HepG2 (cell line): ENCODE results near the gene C20orf204. TPM values are rescaled to one million over a fixed set of nuclear protein-coding genes. Genes with fewer than 3 reads are reported as not detected.

Source experiments
- AGO2 ChIP-seq: fragments of 200-400 bp; formaldehyde crosslinking; optimal IDR thresholded peaks from 2 replicates; pipeline ENCODE3; 2017; ENCODE audit warnings: mild to moderate bottlenecking, low read depth, low read length, moderate library complexity
- BRCA1 ChIP-seq: sonication (generic); formaldehyde crosslinking; IDR thresholded peaks from 2 replicates; pipeline ENCODE4 v1.4.0; 2020; ENCODE audit warnings: missing genetic modification reagents
- HNRNPLL ChIP-seq: fragments of 200-400 bp; formaldehyde crosslinking; IDR thresholded peaks from 2 replicates; pipeline ENCODE4 v1.6.1; 2017; ENCODE audit warnings: mild to moderate bottlenecking, low read depth, low read length; ENCODE audit not compliant: poor library complexity, severe bottlenecking
- KDM4B ChIP-seq: sonication (generic); formaldehyde crosslinking; IDR thresholded peaks from 2 replicates; pipeline ENCODE4 v1.4.0; 2020; ENCODE audit warnings: missing genetic modification reagents
- MYC ChIP-seq: sonication (generic); formaldehyde crosslinking; IDR thresholded peaks from 2 replicates; pipeline ENCODE4 v1.9.0; 2021; ENCODE audit warnings: missing genetic modification reagents, borderline replicate concordance
- NKX3-1 ChIP-seq: sonication (generic); formaldehyde crosslinking; IDR thresholded peaks from 2 replicates; pipeline ENCODE4 v1.5.0; 2020; ENCODE audit warnings: missing genetic modification reagents
- PCBP1 ChIP-seq: fragments of 200-400 bp; formaldehyde crosslinking; IDR thresholded peaks from 2 replicates; pipeline ENCODE4 v1.6.1; 2017; ENCODE audit warnings: mild to moderate bottlenecking, low read depth, low read length, borderline replicate concordance
- POLR2G ChIP-seq: fragments of 200-400 bp; formaldehyde crosslinking; IDR thresholded peaks from 2 replicates; pipeline ENCODE4 v1.6.1; 2018; ENCODE audit warnings: mild to moderate bottlenecking, low read depth, low read length, moderate library complexity
- RBM22 ChIP-seq: fragments of 200-400 bp; formaldehyde crosslinking; optimal IDR thresholded peaks from 2 replicates; pipeline ENCODE3; 2017; ENCODE audit warnings: mild to moderate bottlenecking, low read length, moderate library complexity
- SP140L ChIP-seq: sonication (generic); formaldehyde crosslinking; IDR thresholded peaks from 2 replicates; pipeline ENCODE4 v1.4.0; 2020; ENCODE audit warnings: missing genetic modification reagents, borderline replicate concordance
- SRY ChIP-seq: sonication (generic); formaldehyde crosslinking; IDR thresholded peaks from 2 replicates; pipeline ENCODE4 v1.8.0; 2022; ENCODE audit warnings: mild to moderate bottlenecking, missing genetic modification reagents
- YEATS2 ChIP-seq: sonication (generic); formaldehyde crosslinking; IDR thresholded peaks from 2 replicates; pipeline ENCODE4 v1.4.0; 2020; ENCODE audit warnings: missing genetic modification reagents, borderline replicate concordance
- ZNF180 ChIP-seq: sonication (generic); formaldehyde crosslinking; IDR thresholded peaks from 2 replicates; pipeline ENCODE4 v1.4.0; 2020; ENCODE audit warnings: low read depth, missing genetic modification reagents, borderline replicate concordance
- ZNF678 ChIP-seq: sonication (generic); formaldehyde crosslinking; IDR thresholded peaks from 2 replicates; pipeline ENCODE4 v1.4.0; 2020; ENCODE audit warnings: mild to moderate bottlenecking, missing genetic modification reagents
- polyA plus RNA-seq, 8 experiments: library from polyadenylated mRNA; depleted of rRNA in 3 of 8; stranded (reverse) in 7 of 8; unstranded in 1 of 8; fragments of >200 nt; fragmentation: Illumina TruSeq in 4 of 8; extraction: Trizol in 4 of 8; gene quantifications; 2 replicates each; pipeline versions ENCODE4 v1.2.1 to v1.2.3, GENCODE V29; 2011 to 2016; ENCODE audit warnings: low read depth in 4 of 8, missing spikeins in 1 of 8, mixed read lengths in 1 of 8; ENCODE audit not compliant: insufficient read depth in 1 of 8
- total RNA-seq, 5 experiments: library from RNA; depleted of rRNA; stranded (reverse); fragments of >200 nt; fragmentation: Illumina TruSeq; extraction: Trizol; gene quantifications; 2 replicates each; pipeline ENCODE4 v1.2.3, GENCODE V29; 2016; ENCODE audit warnings: low read depth in 1 of 5
- TF ChIP-seq, protein P1 (sequence below): sonication (generic); formaldehyde crosslinking; IDR thresholded peaks from 2 replicates; pipeline ENCODE4 v1.8.0; 2022; ENCODE audit warnings: low read depth, missing genetic modification reagents
- TF ChIP-seq, protein P2 (sequence below): sonication (generic); formaldehyde crosslinking; IDR thresholded peaks from 2 replicates; pipeline ENCODE4 v1.4.0; 2020; ENCODE audit warnings: missing genetic modification reagents, mild to moderate bottlenecking, borderline replicate concordance
- TF ChIP-seq, protein P3 (sequence below): IDR thresholded peaks from 2 replicates; pipeline ENCODE4 v1.6.1; 2016; ENCODE audit warnings: missing compliant biosample characterization, missing genetic modification reagents, borderline replicate concordance
- TF ChIP-seq, protein P4 (sequence below): sonication (generic); formaldehyde crosslinking; IDR thresholded peaks from 2 replicates; pipeline ENCODE4 v1.5.1; 2020; ENCODE audit warnings: mild to moderate bottlenecking, missing genetic modification reagents, borderline replicate concordance

Gene C20orf204
- total and polyA plus RNA-seq, 2 of the 13 experiments (the other 11 are each of a cell fraction or from before 2014, with no cell fraction given), result 22.1 to 80.0 TPM

DNA sequence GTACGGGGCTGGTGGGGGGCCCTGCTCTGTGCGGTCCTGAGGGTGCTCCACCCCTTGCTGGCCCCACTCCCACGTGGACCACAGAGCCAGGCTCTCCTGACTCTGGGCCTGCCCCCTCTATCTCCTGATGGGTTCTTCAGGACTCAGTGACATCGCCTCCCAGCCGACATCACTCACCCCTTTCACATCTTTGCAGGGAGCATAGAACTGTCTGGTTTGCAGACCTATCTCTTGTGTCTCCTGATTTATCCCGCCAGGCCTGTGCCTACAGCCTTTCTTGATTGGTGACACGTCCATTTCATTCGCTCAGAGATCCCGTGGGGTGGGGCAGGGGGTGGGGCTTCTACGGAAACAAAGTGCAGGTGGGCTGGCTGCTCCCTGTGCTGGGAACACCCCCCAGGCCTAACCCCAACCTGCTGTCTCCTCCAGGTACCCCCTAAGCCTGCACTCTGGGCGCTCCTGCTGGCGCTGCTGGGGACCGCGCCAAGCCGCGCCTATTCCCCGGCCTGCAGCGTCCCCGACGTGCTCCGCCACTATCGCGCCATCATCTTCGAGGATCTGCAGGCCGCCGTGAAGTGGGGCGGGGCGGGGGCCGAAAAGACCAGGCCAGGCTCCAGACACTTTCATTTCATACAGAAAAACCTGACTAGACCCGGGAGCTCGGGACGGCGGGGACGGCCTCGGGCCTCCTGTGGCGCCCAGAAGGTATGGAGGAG, 1.7 kb downstream of the C20orf204 start (continued):
- TF ChIP-seq, protein P1, sequence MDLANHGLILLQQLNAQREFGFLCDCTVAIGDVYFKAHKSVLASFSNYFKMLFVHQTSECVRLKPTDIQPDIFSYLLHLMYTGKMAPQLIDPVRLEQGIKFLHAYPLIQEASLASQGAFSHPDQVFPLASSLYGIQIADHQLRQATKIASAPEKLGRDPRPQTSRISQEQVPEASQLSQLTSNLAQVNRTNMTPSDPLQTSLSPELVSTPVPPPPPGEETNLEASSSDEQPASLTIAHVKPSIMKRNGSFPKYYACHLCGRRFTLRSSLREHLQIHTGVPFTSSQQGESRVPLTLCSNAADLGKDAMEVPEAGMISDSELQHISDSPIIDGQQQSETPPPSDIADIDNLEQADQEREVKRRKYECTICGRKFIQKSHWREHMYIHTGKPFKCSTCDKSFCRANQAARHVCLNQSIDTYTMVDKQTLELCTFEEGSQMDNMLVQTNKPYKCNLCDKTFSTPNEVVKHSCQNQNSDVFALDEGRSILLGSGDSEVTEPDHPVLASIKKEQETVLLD, result 0 out of 2 replicates have a peak, but pooled peaks have one; percentile 11
- TF ChIP-seq POLR2G, result peak; percentile 67
- no peak for TF ChIP-seq NKX3-1
- TF ChIP-seq HNRNPLL, result peak; percentile 27
- TF ChIP-seq YEATS2 (CRISPR knock-in tag), result no peak
- TF ChIP-seq, protein P2, sequence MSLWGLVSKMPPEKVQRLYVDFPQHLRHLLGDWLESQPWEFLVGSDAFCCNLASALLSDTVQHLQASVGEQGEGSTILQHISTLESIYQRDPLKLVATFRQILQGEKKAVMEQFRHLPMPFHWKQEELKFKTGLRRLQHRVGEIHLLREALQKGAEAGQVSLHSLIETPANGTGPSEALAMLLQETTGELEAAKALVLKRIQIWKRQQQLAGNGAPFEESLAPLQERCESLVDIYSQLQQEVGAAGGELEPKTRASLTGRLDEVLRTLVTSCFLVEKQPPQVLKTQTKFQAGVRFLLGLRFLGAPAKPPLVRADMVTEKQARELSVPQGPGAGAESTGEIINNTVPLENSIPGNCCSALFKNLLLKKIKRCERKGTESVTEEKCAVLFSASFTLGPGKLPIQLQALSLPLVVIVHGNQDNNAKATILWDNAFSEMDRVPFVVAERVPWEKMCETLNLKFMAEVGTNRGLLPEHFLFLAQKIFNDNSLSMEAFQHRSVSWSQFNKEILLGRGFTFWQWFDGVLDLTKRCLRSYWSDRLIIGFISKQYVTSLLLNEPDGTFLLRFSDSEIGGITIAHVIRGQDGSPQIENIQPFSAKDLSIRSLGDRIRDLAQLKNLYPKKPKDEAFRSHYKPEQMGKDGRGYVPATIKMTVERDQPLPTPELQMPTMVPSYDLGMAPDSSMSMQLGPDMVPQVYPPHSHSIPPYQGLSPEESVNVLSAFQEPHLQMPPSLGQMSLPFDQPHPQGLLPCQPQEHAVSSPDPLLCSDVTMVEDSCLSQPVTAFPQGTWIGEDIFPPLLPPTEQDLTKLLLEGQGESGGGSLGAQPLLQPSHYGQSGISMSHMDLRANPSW (CRISPR knock-in tag), result no peak
- no peak for TF ChIP-seq SRY
- TF ChIP-seq RBM22, result peak; percentile 11
- TF ChIP-seq BRCA1 (CRISPR knock-in tag), result no peak
- TF ChIP-seq SP140L (CRISPR knock-in tag), result no peak
- TF ChIP-seq ZNF678 (CRISPR knock-in tag), result no peak
- TF ChIP-seq AGO2, result peak; percentile 75
- TF ChIP-seq ZNF180 (CRISPR knock-in tag), result no peak
- no peak for TF ChIP-seq KDM4B (CRISPR knock-in tag)
- TF ChIP-seq, protein P3, sequence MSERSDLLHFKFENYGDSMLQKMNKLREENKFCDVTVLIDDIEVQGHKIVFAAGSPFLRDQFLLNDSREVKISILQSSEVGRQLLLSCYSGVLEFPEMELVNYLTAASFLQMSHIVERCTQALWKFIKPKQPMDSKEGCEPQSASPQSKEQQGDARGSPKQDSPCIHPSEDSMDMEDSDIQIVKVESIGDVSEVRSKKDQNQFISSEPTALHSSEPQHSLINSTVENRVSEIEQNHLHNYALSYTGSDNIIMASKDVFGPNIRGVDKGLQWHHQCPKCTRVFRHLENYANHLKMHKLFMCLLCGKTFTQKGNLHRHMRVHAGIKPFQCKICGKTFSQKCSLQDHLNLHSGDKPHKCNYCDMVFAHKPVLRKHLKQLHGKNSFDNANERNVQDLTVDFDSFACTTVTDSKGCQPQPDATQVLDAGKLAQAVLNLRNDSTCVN, result no peak
- TF ChIP-seq MYC (CRISPR knock-in tag), result peak; percentile 42; the same call in 1 of the 2 replicates
- TF ChIP-seq PCBP1, result 0 out of 2 replicates have a peak, but pooled peaks have one; percentile 88
- TF ChIP-seq, protein P4, sequence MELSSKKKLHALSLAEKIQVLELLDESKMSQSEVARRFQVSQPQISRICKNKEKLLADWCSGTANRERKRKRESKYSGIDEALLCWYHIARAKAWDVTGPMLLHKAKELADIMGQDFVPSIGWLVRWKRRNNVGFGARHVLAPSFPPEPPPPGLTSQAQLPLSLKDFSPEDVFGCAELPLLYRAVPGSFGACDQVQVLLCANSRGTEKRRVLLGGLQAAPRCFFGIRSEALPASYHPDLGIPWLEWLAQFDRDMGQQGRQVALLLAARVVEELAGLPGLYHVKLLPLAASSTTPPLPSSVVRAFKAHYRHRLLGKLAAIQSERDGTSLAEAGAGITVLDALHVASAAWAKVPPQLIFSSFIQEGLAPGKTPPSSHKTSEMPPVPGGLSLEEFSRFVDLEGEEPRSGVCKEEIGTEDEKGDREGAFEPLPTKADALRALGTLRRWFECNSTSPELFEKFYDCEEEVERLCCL (CRISPR knock-in tag), result no peak
